ELR (cell line): ENCODE data around the gene CLIP1.
A peak's percentile ranks its signal among the peaks of the same experiment; 100 is the strongest.

Experiments used
- DNase-seq: peaks from one replicate; pipeline ENCODE4 v3.0.0-alpha.2; 2015; ENCODE audit warnings: low read depth

The CLIP1 gene

GRCh38 chr12:122250047-122250446 lies 172.4 kb downstream of the CLIP1 start:
- DNase-seq: no peak

- no peak for DNase-seq
Measured at GRCh38 chr12:122245553-122245952, 176.9 kb downstream of the CLIP1 start.

- DNase-seq: no peak
Measured at GRCh38 chr12:122244565-122245371, 177.7 kb downstream of the CLIP1 start.

GRCh38 chr12:122243965-122244364 lies 178.5 kb downstream of the CLIP1 start:
- DNase-seq: no peak

- DNase-seq: no peak
Measured at GRCh38 chr12:122238861-122239260, 183.6 kb downstream of the CLIP1 start.

- DNase-seq: no peak
Measured at GRCh38 chr12:122235741-122236140, 186.7 kb downstream of the CLIP1 start.

- no peak for DNase-seq
Measured at GRCh38 chr12:122232691-122233090, 189.8 kb downstream of the CLIP1 start.

- no peak for DNase-seq
Measured at GRCh38 chr12:122230798-122231197, 191.7 kb downstream of the CLIP1 start.

GRCh38 chr12:122228092-122228491 lies 194.4 kb downstream of the CLIP1 start:
- no peak for DNase-seq

- DNase-seq: no peak
Measured at GRCh38 chr12:122227341-122227740, 195.1 kb downstream of the CLIP1 start.

GRCh38 chr12:122226366-122227125 lies 195.9 kb downstream of the CLIP1 start:
- no peak for DNase-seq

- DNase-seq: peak; percentile 99
Measured at GRCh38 chr12:122225683-122226365, 196.6 kb downstream of the CLIP1 start, which contains the start of gene DIABLO. DIABLO (minus strand) TSS chr12:122226052; CDS start chr12:122226014, 38 bp downstream.
